Measurements from ENCODE around the gene RLIM. TPM values are rescaled to one million over a fixed set of nuclear protein-coding genes. Genes with fewer than 3 reads are reported as not detected.

Gene RLIM
- total and polyA plus RNA-seq, 12 donors = 5.0 to 37.6 (median 31.9) TPM

GRCh38 chrX:74536152-74536831 lies 78.1 kb downstream of the RLIM start:
- peak in 8 of 9 donors; percentile 20 to 53 (median 38) for TF ChIP-seq CTCF (IDR thresholded peaks at IDR 0.05)
- H3K36me3 ChIP-seq = no peaks in the 10 kb centered on the region
- intact Hi-C loops (cut with DNase I) = loop anchor here in 7 of 10 donors (2.0 to 10.0 kb wide), 6 partner anchors 114 to 243 kb away; partner anchors contain the start of gene SLC16A2 (in 5 of the 7)
- H3K9me3 ChIP-seq = no peaks in the 10 kb centered on the region
- H3K4me3 ChIP-seq = peak overlapping the region; percentile 25 to 61 (median 56)
- peaks cover 0 to 34% (median 0%) of the 10 kb centered on the region in 7 donors for H3K27me3 ChIP-seq
- 0% methylated on average over 17 to 48 of the region's 48 CpGs for WGBS, 2 donors
- ATAC-seq = peak; percentile 86 to 95 (median 92)
- H3K27ac ChIP-seq = peak overlapping the region; percentile 74 to 94 (median 87)
- peaks cover 0 to 16% (median 6%) of the 10 kb centered on the region in 9 donors for H3K4me1 ChIP-seq
- peak; percentile 83 to 89 for DNase-seq

GRCh38 chrX:74535408-74536151 lies 78.8 kb downstream of the RLIM start:
- Histone ChIP-seq H3K4me1 (peaks cover 0 to 16% (median 6%) of the 10 kb centered on the region in 9 donors), H3K4me3 (peak overlapping the region; percentile 25 to 61 (median 56)), H3K27me3 (peaks cover 0 to 34% (median 0%) of the 10 kb centered on the region in 7 donors), H3K9me3 (no peaks in the 10 kb centered on the region), H3K27ac (peak overlapping the region; percentile 74 to 94 (median 87)), H3K36me3 (no peaks in the 10 kb centered on the region)
- WGBS, 2 donors = 0 to 1% methylated on average over 32 to 37 of the region's 37 CpGs
- peak in 7 of 9 donors; percentile 11 to 61 (median 35) for TF ChIP-seq CTCF (IDR thresholded peaks at IDR 0.05)
- peak; percentile 82 to 91 (median 87) for ATAC-seq
- intact Hi-C loops (cut with DNase I) = loop anchor here in 7 of 10 donors (2.0 to 10.0 kb wide), 6 partner anchors 113 to 243 kb away; partner anchors contain the start of gene SLC16A2 (in 5 of the 7)
- peak; percentile 71 to 74 for DNase-seq

Other genes with a start within 250 kb of the RLIM start
- 10 to 100 TPM in 1 of 10 donors, 1 to 10 TPM in 9; 4.9 to 12.6 (median 7.4) TPM for gene SLC16A2, start 193.1 kb downstream of the RLIM start, total RNA-seq
- 1 to 10 TPM; 2.4 to 3.7 TPM for gene SLC16A2, start 193.1 kb downstream of the RLIM start, polyA plus RNA-seq

Measured in heart right ventricle (tissue), 16 donors.